HK-2 (cell line): ENCODE data around the gene PKM.

Source experiments
- DNase-seq: peaks from one replicate; pipeline ENCODE4 v3.0.0-alpha.2; 2018; ENCODE audit not compliant: unreplicated experiment

PKM gene

GRCh38 chr15:72155635-72156616, 75.1 kb downstream of the PKM start:
- peak; percentile 77 for DNase-seq

GRCh38 chr15:72155003-72155621, 75.9 kb downstream of the PKM start:
- DNase-seq, result peak; percentile 78

DNA sequence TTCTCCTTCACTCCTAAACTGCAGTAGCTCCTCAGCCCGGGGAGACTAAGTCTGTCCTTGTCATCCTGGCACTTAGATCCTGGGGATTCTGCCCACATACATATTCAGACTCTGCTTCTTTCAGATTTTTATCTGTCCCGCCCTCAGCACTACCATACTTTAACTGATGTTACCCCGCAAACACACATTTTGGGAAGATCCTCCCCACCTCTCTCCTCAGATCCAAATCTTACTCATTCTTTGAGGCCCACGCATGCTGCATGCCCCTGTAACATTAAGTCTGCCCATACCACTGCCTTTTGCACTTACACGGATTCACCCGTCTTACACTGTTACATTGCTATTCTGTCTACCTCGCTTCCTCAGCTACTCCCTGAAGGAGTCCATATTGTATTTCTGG, 76.7 kb downstream of the PKM start:
- DNase-seq, result no peak

DNA sequence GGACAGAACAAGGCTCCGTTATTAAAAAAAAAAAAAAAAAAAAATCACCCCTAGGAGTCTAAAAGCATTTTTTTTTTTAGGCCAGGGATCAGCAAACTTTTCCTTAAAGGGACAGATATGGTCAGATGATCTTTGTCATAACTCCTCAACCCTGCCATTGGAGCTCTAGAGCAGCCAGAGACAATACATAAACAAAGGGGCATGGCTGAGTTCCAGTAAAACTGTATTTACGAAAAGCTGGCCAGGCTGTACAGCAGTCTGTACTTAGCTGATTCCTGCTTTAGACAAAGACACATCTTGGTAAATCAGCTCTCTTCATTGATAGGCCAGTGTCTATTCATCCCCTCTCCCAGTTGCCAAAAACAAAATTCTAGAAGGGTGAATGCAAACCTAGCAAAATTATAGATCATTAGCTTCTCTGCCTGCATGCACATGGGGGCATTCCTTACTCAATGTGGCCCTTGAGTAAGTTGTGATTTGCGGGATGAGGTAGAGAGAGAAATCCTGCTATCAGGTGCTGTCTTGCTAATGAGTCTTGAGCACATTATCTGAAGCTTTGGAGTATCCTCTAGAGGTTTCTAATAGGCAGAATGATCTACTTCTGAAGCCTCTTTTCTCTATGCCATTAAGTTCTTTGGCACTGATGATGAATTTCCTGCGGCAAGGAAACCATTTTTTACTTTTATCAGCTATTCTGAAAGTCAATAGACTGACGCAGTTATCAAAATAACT, 77.6 kb downstream of the PKM start:
- no peak for DNase-seq
